Pulmonary artery endothelial cell (primary cell): ENCODE results near the gene TMEM252. TPM values are rescaled to one million over a fixed set of nuclear protein-coding genes. Genes with fewer than 3 reads are reported as not detected.

ENCODE experiments used
- DNase-seq: peaks from one replicate; pipeline ENCODE4 v3.0.0-alpha.2; 2011; ENCODE audit warnings: low read depth, low spot score
- total RNA-seq: library from RNA; depleted of rRNA; stranded (reverse); fragments of >200 nt; gene quantifications from 2 replicates; pipeline ENCODE4 v1.2.3, GENCODE V29; 2014

TMEM252 gene
- total RNA-seq, 1 donor from 2014 or later, result not detected

DNA sequence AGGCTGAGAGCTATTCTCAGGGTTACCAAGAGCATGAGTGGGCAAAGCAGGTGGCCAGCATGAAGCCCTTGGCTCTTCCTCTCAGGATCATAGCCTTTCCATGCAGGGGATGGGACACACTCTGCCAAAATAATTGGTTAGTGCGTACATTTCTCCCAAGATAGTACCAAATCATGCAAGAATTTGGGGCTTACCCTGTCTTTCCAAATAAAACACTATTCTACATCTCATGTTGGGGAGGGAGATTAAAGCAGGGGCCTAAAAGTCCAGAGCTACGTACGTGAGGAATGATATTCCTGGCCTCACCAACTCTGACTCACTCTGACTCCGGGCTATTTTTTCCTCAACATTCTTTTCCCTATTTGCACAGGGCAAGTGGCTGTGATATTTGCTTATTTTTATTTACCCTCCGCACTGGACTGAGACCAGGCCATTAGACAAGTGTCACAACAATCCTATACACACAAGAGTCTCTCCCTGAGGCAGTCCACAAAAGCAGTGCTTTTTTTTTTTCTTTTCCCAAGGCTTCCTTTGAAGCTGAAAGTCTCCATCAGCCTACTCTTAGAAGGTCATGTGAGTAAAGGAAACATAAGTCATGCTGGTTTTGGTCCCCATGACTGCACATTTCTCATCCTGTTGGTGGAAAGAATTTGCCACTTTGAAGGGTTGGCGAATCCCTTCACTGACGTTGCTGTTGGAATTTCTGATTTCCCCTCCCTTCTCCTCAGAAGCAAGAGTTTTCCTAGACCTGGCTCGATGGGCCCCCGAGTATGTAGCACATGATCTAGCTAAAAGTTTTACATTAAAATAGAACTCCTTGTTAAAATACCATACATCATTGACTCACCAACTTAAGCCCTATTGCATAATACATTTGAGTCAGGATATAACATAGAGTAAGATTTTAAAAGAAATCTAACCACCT lies 40.0 kb downstream of the TMEM252 start:
- DNase-seq, result no peak

DNA sequence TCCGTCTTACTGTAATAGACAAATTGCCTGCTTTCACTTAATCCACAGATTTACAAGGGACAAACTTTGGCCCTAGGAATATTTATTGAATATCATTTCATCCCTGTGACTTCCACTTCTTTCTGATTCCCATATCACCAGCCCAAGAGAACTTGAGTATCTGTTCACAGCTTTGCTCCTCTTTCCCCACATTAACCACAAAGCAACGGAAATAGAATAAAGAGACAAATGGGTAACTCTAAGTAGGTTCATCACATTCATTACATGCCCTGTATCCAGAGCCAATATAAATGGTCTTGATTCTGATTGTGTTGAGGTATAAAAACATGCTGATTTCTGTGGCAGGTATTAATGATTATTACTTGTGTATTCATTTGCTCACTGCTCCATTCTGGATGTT lies 41.9 kb downstream of the TMEM252 start:
- DNase-seq, result no peak

GRCh38 chr9:68497629-68498028 lies 43.1 kb downstream of the TMEM252 start:
- no peak for DNase-seq

- DNase-seq, result no peak
Measured at GRCh38 chr9:68496356-68496755, 44.3 kb downstream of the TMEM252 start.

DNA sequence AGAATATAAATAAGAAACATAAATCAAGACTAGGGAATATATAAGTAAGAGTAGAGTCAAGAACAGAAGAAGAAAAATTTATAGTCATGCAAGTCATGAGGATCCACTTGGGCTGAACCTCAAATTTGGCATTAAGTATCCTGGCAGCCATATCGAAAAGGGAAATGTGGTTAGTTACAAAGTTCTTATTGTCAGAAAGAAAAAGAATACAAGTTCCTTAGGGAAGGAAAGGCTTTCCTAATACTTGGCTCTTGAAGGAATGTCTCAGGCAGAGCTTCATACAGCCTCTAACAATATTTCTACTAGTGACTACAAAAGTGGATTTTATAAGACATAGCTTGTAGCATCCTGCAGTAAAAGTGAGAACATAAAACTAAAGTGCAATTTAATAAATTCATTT lies 45.4 kb downstream of the TMEM252 start:
- DNase-seq, result no peak

DNA sequence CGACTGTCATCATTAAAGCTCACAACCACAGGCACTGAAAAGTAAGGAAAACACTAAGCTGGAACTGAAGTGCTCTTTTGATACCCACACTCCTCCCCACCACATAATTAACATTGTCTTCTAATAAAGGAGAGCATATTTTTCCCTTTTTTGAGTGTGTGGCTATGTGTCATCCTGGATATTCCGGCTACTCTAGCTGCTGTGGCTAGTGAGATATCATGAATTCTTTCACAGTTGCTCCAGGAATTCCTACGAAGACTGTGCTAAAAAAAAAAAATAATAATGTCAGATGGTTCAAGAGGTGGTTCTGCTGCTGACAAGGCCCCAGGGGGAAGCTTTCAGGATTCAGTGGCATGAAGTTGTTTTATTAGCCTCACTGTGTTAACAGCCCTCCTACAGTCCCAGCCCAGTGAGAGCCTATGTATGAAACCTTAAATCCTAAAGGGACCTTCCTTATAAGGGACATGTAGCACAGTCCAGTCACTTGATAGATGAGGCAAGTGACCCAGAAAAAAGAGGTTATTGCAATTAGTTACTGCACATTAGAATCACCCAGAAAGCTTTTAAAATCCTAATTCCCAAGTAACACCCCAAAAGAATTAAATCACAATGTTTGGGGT lies 46.6 kb downstream of the TMEM252 start:
- DNase-seq, result no peak

DNA sequence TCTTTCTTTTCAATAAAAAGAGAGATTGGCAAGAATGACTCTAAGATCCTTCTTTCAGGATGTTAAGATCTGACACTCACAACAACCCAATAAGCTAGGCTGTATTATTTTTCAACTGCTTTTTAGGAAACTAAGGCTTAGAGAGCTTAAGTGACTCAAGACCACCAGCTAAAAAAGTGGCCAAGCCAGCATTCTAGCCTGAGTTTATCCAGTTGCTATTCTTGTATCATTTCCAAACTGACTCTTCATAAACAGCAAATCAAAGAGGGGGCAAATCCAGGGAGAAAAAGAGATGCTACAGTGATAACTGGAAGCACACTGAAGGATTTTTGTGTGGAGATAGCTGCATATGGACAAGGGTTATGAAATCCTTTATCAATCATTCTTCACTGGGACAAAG lies 47.1 kb downstream of the TMEM252 start:
- no peak for DNase-seq

- no peak for DNase-seq
Measured at GRCh38 chr9:68492806-68493205, 47.9 kb downstream of the TMEM252 start.

- no peak for DNase-seq
Measured at GRCh38 chr9:68489646-68490045, 51.0 kb downstream of the TMEM252 start.

DNA sequence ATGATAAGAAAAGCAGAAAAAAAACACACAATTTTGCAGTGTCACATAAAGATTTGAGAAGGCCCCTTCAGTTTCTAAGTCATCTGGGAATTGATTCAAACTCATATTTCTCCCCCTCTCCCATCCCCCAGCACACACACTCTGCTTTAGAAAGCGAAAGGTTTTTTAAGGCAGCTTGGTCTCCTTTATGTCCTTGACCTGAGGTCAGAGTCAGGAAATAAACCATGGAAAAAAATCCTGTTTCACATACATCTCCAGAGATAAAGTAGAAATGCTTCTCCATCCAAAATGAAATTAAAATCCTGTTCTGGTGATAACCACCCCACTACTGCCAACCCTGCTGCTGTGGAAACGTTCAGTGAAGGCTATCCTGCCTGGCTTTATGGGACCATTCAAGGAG lies 52.6 kb downstream of the TMEM252 start:
- no peak for DNase-seq

Other genes with a start within 250 kb of the TMEM252 start
- 0.07 TPM in 1 of 2 replicates, not detected in the other for gene FOXD4L3, start 238.0 kb downstream of the TMEM252 start, total RNA-seq
- 0.07 and 0.26 TPM in 2 replicates for gene PGM5, start 184.3 kb downstream of the TMEM252 start, total RNA-seq
- 0.04 and 0.13 TPM in 2 replicates for gene PIP5K1B, start 164.4 kb upstream of the TMEM252 start, total RNA-seq